ENCODE measurements around the gene TRAF3.

Gene TRAF3

DNA sequence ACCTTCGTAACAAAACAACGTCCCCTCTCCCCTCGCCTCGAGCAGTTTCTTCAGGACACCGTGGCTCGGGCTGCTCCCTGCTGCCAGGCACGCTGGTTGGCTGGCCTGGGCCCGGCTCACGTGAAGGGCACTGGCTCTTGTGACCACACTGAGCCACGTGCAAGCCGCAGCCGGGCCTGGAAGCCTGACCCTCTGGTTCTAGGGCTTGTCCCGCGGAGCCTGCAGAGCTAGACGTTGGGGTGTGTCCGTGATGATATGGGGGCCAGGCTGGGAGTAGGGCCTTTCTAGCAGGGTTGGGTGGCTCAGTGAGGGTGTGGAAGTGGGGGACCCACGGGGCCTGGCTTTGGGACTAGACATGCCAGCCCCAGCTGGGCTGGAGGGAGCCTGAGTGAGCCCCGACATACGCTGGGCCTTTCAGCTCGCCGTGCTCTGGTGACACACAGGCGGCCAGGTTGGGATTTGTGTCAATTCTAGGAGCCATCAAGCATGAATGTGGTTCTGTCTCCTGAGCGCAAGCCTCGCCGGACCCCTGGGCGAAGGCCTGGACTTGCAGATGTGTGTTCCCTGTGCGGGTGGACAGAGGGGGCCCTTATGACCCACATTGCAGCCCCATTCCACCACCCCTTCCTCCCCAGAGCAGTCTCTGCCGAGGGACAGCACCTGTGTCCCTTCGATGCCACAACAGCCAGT, 131.7 kb downstream of the TRAF3 start:
- DNase-seq (ENCODE audit: low read depth), result no peak

GRCh38 chr14:102909462-102909861, 132.2 kb downstream of the TRAF3 start:
- no peak for DNase-seq (ENCODE audit: low read depth)

DNA sequence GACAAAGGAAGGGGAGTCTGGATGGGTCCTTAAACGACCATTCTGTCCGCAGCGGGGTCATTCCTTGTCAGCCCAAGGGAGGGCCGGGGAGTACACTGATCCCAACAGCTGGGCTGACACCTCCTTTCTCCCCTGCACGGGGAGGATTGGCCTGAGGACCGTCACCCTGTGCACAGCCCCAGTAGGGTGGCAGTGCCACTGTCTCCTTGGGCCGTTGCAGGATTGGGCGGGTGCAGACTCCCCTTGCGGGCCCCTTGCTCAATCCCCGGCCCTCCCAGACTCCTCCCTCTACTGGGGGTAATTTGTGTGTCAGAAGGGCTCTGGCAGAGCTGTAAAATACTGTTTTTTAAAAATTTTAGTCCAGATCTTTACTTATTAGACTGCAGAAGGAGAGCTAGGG, 132.7 kb downstream of the TRAF3 start:
- no peak for DNase-seq (ENCODE audit: low read depth)

DNA sequence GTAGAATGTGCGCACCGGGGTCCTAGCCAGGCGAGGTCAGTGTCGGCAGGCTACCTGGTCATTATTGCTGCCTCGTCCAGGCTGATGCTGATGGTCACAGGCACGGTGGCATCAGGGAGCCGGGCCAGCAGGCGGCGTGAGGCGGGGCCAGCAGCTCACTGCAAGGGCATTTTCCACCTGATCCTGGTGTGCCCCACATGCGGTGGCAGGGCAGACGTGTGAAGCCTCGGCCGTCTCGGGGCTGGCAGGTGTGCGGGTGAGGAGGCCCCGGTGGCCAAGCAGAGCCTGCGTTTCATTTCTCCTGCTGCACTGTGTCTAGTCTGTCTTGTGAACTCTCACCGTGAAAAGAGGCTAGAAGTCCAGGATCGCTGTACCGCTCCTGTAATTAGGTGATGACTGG, 133.2 kb downstream of the TRAF3 start:
- no peak for DNase-seq (ENCODE audit: low read depth)

- DNase-seq (ENCODE audit: low read depth), result no peak
Observed at GRCh38 chr14:102911541-102911951, 134.3 kb downstream of the TRAF3 start.

DNA sequence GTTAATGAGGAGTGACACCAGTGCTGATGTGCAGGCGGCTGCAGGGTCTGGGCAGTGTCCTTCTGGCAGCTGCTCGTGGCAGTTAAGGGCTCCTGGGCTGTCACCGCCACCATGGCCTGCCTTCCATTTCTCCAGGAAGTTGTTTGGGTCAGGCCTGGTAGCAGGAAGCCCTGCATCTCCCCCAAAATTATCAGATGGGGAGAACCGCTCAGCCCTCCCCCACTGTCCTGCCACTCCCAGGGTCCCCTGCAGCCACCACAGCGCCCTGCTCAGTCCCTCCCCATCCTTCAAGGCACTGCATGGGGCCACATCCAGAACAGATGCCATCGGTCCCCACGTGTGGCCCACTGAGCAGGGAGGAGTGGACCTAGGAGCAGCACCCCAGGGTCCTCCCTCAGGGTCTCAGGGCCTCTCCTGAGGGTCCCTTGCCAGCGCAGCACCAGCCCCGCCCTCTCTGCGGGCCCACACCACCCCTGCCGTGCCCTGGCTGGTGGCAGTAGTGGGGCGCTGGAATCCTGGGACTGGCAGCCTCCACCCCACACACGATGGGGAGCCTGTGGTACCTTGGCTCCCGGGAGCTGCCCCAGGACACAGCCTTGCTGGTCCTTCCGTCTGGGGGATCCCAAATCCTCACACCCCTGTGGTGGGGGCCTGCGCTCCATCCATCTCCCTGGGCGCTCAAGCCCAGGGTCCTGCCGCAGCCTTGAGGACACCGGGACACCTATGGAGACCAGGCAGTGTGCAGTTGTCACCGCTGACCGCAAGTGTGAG, 134.9 kb downstream of the TRAF3 start:
- DNase-seq (ENCODE audit: low read depth), result no peak

- DNase-seq (ENCODE audit: low read depth), result no peak
Observed at GRCh38 chr14:102913341-102914211, 136.3 kb downstream of the TRAF3 start.

GRCh38 chr14:102914474-102915291, 137.4 kb downstream of the TRAF3 start:
- DNase-seq (ENCODE audit: low read depth), result no peak

GRCh38 chr14:102915292-102916110, 138.3 kb downstream of the TRAF3 start:
- DNase-seq (ENCODE audit: low read depth), result no peak

DNA sequence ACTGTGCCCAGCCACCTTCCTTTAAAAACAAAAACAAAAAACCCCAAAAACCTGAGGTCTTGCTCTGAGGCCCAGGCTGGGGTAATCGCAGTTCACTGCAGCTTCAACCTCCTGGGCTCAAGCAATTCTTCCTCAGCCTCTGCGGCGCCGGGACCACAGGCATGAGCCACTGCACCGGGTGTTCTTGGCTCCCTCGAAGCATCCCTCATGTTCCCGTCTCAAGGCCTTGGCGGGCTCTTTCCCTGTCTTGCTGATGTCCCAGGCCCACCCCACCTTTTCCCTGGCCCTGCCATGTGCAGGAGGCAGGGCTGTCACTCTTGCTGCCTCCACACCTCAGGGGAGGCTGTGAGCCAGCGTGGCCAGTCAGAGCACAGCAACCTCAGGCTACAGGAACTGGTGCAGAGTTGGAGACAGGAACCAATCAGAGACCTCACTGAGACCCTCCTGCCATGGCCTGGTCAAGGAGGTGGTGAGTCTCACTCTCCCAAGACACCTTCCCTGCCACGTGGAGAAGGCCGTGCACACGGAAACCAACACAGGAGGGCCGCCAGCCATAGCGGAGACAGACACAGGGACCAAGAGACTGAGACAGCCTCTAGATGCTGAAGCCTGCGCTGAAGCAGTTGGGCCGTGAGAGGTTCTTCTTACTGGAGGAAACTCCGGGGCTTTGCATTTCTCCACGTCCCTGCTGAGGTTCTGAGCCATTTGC, 139.3 kb downstream of the TRAF3 start:
- DNase-seq (ENCODE audit: low read depth), result no peak

- no peak for DNase-seq (ENCODE audit: low read depth)
Observed at GRCh38 chr14:102917056-102917385, 139.8 kb downstream of the TRAF3 start.

DNA sequence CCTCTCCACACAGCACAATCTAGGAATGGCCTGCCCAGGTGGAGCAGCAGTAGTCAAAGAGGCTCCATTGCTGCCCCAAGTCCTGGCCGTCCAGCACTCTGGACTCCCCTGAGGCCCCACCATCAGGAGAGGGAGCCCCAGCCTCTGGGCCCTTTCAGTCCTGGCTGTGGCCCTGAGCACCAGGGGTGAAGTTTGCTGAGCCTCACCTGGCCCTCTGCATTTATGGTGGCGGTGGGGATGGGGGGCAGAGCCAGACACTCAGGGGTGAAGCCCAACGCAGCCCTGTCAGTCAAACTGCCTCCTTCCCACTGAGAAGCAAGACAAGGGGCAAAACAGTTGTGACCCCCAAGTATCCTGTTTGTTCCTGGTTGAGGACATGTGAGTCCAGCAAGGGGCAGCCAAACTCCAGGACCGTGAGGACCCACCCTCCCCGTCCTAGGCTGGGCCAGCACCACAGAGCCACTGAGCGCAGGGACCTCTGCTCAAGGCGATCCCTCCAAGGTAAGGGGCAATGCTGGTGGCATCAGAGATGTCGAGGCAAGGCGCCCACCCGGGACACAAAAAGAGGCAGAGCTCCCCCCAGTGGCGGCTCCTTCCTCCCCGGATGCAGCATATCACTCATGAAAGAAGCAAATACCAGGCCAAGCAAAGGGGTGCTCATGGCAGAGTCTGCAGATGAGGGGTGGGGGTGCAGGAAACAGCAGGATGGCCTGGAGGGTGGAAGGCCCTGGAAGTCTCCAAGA, 140.4 kb downstream of the TRAF3 start:
- peak; percentile 15 for DNase-seq (ENCODE audit: low read depth)

- no peak for DNase-seq (ENCODE audit: low read depth)
Observed at GRCh38 chr14:102918438-102918837, 141.2 kb downstream of the TRAF3 start.

DNA sequence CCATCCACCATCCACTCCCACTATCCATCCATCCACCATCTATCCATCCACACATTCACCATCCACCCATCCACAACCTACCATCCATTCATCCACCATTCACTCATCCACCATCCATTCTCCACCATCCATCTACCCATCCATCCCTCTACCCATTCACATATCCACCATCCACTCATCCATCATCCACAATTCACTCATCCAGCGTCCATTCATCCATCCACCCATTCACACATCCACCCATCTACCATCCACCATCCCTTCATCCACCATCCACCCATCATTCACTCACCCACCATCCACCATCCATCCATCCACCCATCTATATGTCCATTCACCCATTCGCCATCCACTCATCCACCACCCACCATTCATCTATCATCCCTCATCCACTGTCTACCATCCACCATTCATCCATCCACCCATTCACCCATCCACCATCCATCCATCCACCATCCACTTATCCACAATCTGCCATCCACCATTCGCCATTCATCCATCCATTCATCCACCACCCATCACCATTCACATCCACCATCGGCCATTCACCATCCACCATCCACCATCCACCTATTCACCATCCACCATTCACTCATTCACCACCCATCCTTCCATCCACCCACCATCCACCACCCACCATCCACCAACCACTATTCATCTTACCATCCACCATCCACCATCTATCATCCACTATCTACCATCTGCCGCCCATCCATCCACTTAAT, 143.2 kb downstream of the TRAF3 start:
- no peak for DNase-seq (ENCODE audit: low read depth)

GRCh38 chr14:102920998-102921304, 143.7 kb downstream of the TRAF3 start:
- no peak for DNase-seq (ENCODE audit: low read depth)

- DNase-seq (ENCODE audit: low read depth), result no peak
Observed at GRCh38 chr14:102922490-102923200, 145.4 kb downstream of the TRAF3 start, which contains the start of gene AMN. Gene AMN (plus strand): TSS chr14:102922663. CDS start chr14:102922689, 26 bp downstream.

DNA sequence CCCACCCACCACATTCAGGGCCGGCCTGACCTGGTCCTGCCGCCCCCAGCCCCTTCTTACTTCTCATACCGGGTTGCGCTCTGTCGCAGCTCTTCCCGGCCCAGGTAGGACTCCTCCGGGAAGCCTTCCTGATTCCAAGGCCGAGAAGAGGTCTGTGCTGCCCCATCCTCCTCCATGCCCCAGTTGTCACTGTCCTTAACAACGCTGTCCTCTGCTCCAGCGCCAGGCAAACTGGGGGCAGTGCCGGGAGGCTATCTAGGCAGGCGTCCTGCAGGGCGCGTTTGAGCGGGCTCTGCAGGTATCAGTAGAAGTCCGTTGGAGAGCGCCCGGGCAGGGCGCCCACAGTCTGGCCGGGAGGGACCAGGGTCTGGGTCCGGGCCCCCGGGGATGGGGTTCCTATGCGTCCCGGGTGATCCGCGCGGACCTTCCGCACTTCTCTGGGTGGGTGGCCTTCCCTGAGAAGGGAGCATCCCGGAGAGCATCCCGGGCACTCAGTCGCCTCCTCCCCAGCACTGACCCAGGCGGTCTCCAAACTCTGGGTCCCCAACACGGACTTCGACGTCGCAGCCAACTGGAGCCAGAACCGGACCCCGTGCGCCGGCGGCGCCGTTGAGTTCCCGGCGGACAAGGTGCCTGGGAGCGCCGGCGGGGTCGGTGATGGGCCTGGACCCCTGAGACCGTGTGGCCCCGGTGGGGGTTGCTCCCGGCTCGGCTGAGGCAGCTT, 146.1 kb downstream of the TRAF3 start:
- no peak for DNase-seq (ENCODE audit: low read depth)
